Ovary (tissue), 9 donors: ENCODE measurements around the gene CACNB4. TPM values are rescaled to one million over a fixed set of nuclear protein-coding genes. Genes with fewer than 3 reads are reported as not detected.
"Not testable (repeated sequence)": the region's sequence is repeated elsewhere in the genome, so short reads cannot be mapped to it uniquely, and the experiment has no call there.

ENCODE experiments used
- DNase-seq, 5 donors: peaks; one replicate each; pipeline ENCODE4 v3.0.0-alpha.2; 2019 to 2020
- H3K27ac ChIP-seq, 2 donors: fragments of 200-600 bp; one replicate each; pipeline versions ENCODE4 v1.5.1 to v1.8.0; 2019 to 2022
- H3K27me3 ChIP-seq: fragments of 200-600 bp; one replicate; pipeline ENCODE4 v1.8.0; 2022
- H3K36me3 ChIP-seq: fragments of 200-600 bp; sonication (generic); one replicate; pipeline ENCODE4 v1.5.1; 2019
- H3K4me1 ChIP-seq: one replicate; pipeline ENCODE4 v1.8.1; 2013; ENCODE audit warnings: mild to moderate bottlenecking, moderate library complexity; ENCODE audit not compliant: insufficient read depth
- H3K4me3 ChIP-seq: fragments of 200-600 bp; sonication (generic); one replicate; pipeline ENCODE4 v1.5.1; 2017
- H3K9me3 ChIP-seq, 2 donors: fragments of 200-600 bp in 1 of 2; sonication (generic) in 1 of 2; one replicate each; pipeline versions ENCODE4 v1.5.1 to v1.8.1; 2013 to 2019; ENCODE audit warnings: mild to moderate bottlenecking in 1 of 2, moderate library complexity in 1 of 2
- CTCF ChIP-seq, 3 donors: fragments of 450-650 bp in 2 of 3; fragments of 200-600 bp in 1 of 3; IDR thresholded peaks; one replicate each; pipeline versions ENCODE4 v1.5.1 to v1.8.0; 2016 to 2022; ENCODE audit warnings: antibody characterized with exemption in 3 of 3, mild to moderate bottlenecking in 1 of 3
- EP300 ChIP-seq: sonication (generic); formaldehyde crosslinking; IDR thresholded peaks from one replicate; pipeline ENCODE4 v1.6.1; 2017; ENCODE audit warnings: antibody characterized with exemption
- POLR2A ChIP-seq: fragments of 450-650 bp; IDR thresholded peaks from one replicate; pipeline ENCODE4 v1.6.1; 2017; ENCODE audit warnings: antibody characterized with exemption, mild to moderate bottlenecking, moderate library complexity
- WGBS, 3 donors: extraction: QIAGEN DNeasy Blood & Tissue Kit in 1 of 3; methylation state at CpG; one replicate each; pipeline versions ENCODE4 v1.1.5 to v1.1.7; 2013 to 2017; 5-methylcytosine and 5-hydroxymethylcytosine counted together
- intact Hi-C, 4 donors: fragments of 100-400 bp; cut with DNase I; formaldehyde crosslinking; loops; one replicate each; pipeline versions ENCODE4 v1.11.0 to v1.15.1; 2022 to 2023
- polyA plus RNA-seq, 2 donors: library from polyadenylated mRNA; stranded (reverse); fragments of 200-250 nt in 1 of 2; fragments of 350-450 nt in 1 of 2; fragmentation: Illumina TruSeq in 1 of 2; extraction: RNeasy Lipid Tissue Mini Kit (QIAGEN cat#74804) in 1 of 2; gene quantifications; one replicate each; pipeline ENCODE4 v1.2.3, GENCODE V29; 2013 to 2014
- total RNA-seq, 7 donors: library from RNA; depleted of rRNA in 2 of 7; stranded (reverse); fragments of >200 nt in 2 of 7; fragmentation: NEBNext Ultra II Directional in 3 of 7; extraction: Animal tissue kit (Norgen Biotek cat#: 25700) in 3 of 7; gene quantifications; one replicate each; pipeline versions ENCODE4 v1.1.0 to v1.2.4, GENCODE V29; 2016 to 2023
- donor health status: DM: no; HTN: no; CAD: no; lungs with moderate emphysema.
- donor health status: DM: no; HTN: no; CAD: no.
- donor health status: Bipolar disorder and iron deficiency.
- donor health status: DM: yes; HTN: yes; CAD: no.
- donor health status: DM: no; HTN: no; CAD: no.
- donor health status: DM: yes; HTN: yes; CAD: no.

CACNB4 gene
- total and polyA plus RNA-seq, 9 donors = 0.23 to 1.9 (median 1.0) TPM

- 71 to 86% (median 83%) methylated on average over 1 of the region's 1 CpG for WGBS, 3 donors
- TF ChIP-seq CTCF (IDR thresholded peaks at IDR 0.05) (no peak), POLR2A (no peak), EP300 (no peak)
- Histone ChIP-seq H3K27ac (no peak overlapping the region), H3K36me3 (no peaks in the 10 kb centered on the region), H3K4me1 (no peaks in the 10 kb centered on the region), H3K9me3 (no peaks in the 10 kb centered on the region), H3K27me3 (no peaks in the 10 kb centered on the region), H3K4me3 (no peak overlapping the region)
- no peak for DNase-seq
- intact Hi-C loops = no loop called here
Measured at GRCh38 chr2:151943461-151943860, 155.4 kb downstream of the CACNB4 start.

- H3K36me3 ChIP-seq, DNase-seq, H3K4me1 ChIP-seq, H3K27ac ChIP-seq, H3K9me3 ChIP-seq, H3K27me3 ChIP-seq, H3K4me3 ChIP-seq, intact Hi-C loops: not testable (repeated sequence)
- 87 to 94% (median 93%) methylated on average over 10 of the region's 10 CpGs for WGBS, 3 donors
Measured at GRCh38 chr2:151942540-151943205, 156.2 kb downstream of the CACNB4 start.

- no peaks in the 10 kb centered on the region for H3K27me3 ChIP-seq
- intact Hi-C loops = no loop called here
- H3K9me3 ChIP-seq = no peaks in the 10 kb centered on the region
- DNase-seq = no peak
- H3K36me3 ChIP-seq = no peaks in the 10 kb centered on the region
- no peak overlapping the region for H3K4me3 ChIP-seq
- no peak overlapping the region for H3K27ac ChIP-seq
- H3K4me1 ChIP-seq = peaks cover 1% of the 10 kb centered on the region
- TF ChIP-seq POLR2A (no peak), CTCF (IDR thresholded peaks at IDR 0.05) (no peak), EP300 (no peak)
Measured at GRCh38 chr2:151937966-151938365, 160.9 kb downstream of the CACNB4 start.

GRCh38 chr2:151936626-151937025 lies 162.2 kb downstream of the CACNB4 start:
- DNase-seq = no peak
- intact Hi-C loops = no loop called here
- no peak for TF ChIP-seq CTCF (IDR thresholded peaks at IDR 0.05)
- TF ChIP-seq EP300 = no peak
- TF ChIP-seq POLR2A = no peak
- 64 to 70% (median 68%) methylated on average over 4 of the region's 4 CpGs for WGBS, 3 donors
- H3K9me3 ChIP-seq = no peaks in the 10 kb centered on the region
- H3K27me3 ChIP-seq = no peaks in the 10 kb centered on the region
- H3K4me1 ChIP-seq = peaks cover 1% of the 10 kb centered on the region
- no peaks in the 10 kb centered on the region for H3K36me3 ChIP-seq
- no peak overlapping the region for H3K27ac ChIP-seq
- no peak overlapping the region for H3K4me3 ChIP-seq

- Histone ChIP-seq H3K9me3 (no peaks in the 10 kb centered on the region), H3K27ac (no peak overlapping the region), H3K4me1 (peaks cover 1% of the 10 kb centered on the region), H3K27me3 (no peaks in the 10 kb centered on the region), H3K36me3 (no peaks in the 10 kb centered on the region), H3K4me3 (no peak overlapping the region)
- intact Hi-C loops = no loop called here
- TF ChIP-seq EP300 (no peak), CTCF (IDR thresholded peaks at IDR 0.05) (no peak), POLR2A (no peak)
- DNase-seq = no peak
Measured at GRCh38 chr2:151933266-151933804, 165.5 kb downstream of the CACNB4 start.
